Measurements from ENCODE around the gene RC3H2. TPM values are rescaled to one million over a fixed set of nuclear protein-coding genes. Genes with fewer than 3 reads are reported as not detected.
"Not testable (repeated sequence)": the region's sequence is repeated elsewhere in the genome, so short reads cannot be mapped to it uniquely, and the experiment has no call there.

Gene RC3H2
- total RNA-seq, 1 experiment from 2014 or later, result 37.5 TPM

DNA sequence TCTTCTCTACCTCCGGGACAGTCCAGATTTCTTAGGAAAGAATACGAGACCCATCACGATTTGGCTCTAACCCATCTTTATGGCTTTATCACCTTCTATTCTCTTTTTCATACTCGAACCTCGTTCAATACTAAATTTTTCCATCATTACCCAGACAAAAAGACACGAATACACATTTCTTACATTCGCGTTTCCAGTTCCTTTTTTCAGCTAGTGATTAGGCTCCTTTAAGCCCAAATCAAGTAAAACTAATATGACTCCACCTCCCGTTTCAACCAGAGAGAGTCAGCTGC is 7.5 kb upstream of the RC3H2 start (continued):
- TF ChIP-seq, protein P1, sequence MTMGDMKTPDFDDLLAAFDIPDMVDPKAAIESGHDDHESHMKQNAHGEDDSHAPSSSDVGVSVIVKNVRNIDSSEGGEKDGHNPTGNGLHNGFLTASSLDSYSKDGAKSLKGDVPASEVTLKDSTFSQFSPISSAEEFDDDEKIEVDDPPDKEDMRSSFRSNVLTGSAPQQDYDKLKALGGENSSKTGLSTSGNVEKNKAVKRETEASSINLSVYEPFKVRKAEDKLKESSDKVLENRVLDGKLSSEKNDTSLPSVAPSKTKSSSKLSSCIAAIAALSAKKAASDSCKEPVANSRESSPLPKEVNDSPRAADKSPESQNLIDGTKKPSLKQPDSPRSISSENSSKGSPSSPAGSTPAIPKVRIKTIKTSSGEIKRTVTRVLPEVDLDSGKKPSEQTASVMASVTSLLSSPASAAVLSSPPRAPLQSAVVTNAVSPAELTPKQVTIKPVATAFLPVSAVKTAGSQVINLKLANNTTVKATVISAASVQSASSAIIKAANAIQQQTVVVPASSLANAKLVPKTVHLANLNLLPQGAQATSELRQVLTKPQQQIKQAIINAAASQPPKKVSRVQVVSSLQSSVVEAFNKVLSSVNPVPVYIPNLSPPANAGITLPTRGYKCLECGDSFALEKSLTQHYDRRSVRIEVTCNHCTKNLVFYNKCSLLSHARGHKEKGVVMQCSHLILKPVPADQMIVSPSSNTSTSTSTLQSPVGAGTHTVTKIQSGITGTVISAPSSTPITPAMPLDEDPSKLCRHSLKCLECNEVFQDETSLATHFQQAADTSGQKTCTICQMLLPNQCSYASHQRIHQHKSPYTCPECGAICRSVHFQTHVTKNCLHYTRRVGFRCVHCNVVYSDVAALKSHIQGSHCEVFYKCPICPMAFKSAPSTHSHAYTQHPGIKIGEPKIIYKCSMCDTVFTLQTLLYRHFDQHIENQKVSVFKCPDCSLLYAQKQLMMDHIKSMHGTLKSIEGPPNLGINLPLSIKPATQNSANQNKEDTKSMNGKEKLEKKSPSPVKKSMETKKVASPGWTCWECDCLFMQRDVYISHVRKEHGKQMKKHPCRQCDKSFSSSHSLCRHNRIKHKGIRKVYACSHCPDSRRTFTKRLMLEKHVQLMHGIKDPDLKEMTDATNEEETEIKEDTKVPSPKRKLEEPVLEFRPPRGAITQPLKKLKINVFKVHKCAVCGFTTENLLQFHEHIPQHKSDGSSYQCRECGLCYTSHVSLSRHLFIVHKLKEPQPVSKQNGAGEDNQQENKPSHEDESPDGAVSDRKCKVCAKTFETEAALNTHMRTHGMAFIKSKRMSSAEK (CRISPR knock-in tag; IDR thresholded peaks at IDR 0.05; ENCODE audit: borderline replicate concordance), result no peak
- TF ChIP-seq NR2C2 (CRISPR knock-in tag; IDR thresholded peaks at IDR 0.05), result no peak
- TF ChIP-seq, protein P2, sequence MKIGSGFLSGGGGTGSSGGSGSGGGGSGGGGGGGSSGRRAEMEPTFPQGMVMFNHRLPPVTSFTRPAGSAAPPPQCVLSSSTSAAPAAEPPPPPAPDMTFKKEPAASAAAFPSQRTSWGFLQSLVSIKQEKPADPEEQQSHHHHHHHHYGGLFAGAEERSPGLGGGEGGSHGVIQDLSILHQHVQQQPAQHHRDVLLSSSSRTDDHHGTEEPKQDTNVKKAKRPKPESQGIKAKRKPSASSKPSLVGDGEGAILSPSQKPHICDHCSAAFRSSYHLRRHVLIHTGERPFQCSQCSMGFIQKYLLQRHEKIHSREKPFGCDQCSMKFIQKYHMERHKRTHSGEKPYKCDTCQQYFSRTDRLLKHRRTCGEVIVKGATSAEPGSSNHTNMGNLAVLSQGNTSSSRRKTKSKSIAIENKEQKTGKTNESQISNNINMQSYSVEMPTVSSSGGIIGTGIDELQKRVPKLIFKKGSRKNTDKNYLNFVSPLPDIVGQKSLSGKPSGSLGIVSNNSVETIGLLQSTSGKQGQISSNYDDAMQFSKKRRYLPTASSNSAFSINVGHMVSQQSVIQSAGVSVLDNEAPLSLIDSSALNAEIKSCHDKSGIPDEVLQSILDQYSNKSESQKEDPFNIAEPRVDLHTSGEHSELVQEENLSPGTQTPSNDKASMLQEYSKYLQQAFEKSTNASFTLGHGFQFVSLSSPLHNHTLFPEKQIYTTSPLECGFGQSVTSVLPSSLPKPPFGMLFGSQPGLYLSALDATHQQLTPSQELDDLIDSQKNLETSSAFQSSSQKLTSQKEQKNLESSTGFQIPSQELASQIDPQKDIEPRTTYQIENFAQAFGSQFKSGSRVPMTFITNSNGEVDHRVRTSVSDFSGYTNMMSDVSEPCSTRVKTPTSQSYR (CRISPR knock-in tag; IDR thresholded peaks at IDR 0.05), result no peak
- TF ChIP-seq, protein P3, sequence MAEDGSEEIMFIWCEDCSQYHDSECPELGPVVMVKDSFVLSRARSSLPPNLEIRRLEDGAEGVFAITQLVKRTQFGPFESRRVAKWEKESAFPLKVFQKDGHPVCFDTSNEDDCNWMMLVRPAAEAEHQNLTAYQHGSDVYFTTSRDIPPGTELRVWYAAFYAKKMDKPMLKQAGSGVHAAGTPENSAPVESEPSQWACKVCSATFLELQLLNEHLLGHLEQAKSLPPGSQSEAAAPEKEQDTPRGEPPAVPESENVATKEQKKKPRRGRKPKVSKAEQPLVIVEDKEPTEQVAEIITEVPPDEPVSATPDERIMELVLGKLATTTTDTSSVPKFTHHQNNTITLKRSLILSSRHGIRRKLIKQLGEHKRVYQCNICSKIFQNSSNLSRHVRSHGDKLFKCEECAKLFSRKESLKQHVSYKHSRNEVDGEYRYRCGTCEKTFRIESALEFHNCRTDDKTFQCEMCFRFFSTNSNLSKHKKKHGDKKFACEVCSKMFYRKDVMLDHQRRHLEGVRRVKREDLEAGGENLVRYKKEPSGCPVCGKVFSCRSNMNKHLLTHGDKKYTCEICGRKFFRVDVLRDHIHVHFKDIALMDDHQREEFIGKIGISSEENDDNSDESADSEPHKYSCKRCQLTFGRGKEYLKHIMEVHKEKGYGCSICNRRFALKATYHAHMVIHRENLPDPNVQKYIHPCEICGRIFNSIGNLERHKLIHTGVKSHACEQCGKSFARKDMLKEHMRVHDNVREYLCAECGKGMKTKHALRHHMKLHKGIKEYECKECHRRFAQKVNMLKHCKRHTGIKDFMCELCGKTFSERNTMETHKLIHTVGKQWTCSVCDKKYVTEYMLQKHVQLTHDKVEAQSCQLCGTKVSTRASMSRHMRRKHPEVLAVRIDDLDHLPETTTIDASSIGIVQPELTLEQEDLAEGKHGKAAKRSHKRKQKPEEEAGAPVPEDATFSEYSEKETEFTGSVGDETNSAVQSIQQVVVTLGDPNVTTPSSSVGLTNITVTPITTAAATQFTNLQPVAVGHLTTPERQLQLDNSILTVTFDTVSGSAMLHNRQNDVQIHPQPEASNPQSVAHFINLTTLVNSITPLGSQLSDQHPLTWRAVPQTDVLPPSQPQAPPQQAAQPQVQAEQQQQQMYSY (CRISPR knock-in tag; IDR thresholded peaks at IDR 0.05), result no peak
- no peak for TF ChIP-seq OVOL2 (CRISPR knock-in tag; IDR thresholded peaks at IDR 0.05; ENCODE audit: borderline replicate concordance)
- TF ChIP-seq RORB (CRISPR knock-in tag; IDR thresholded peaks at IDR 0.05), result no peak
- TF ChIP-seq, protein P4, sequence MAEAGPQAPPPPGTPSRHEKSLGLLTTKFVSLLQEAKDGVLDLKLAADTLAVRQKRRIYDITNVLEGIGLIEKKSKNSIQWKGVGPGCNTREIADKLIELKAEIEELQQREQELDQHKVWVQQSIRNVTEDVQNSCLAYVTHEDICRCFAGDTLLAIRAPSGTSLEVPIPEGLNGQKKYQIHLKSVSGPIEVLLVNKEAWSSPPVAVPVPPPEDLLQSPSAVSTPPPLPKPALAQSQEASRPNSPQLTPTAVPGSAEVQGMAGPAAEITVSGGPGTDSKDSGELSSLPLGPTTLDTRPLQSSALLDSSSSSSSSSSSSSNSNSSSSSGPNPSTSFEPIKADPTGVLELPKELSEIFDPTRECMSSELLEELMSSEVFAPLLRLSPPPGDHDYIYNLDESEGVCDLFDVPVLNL (CRISPR knock-in tag; IDR thresholded peaks at IDR 0.05; ENCODE audit: borderline replicate concordance, low read depth), result no peak
- TF ChIP-seq, protein P5, sequence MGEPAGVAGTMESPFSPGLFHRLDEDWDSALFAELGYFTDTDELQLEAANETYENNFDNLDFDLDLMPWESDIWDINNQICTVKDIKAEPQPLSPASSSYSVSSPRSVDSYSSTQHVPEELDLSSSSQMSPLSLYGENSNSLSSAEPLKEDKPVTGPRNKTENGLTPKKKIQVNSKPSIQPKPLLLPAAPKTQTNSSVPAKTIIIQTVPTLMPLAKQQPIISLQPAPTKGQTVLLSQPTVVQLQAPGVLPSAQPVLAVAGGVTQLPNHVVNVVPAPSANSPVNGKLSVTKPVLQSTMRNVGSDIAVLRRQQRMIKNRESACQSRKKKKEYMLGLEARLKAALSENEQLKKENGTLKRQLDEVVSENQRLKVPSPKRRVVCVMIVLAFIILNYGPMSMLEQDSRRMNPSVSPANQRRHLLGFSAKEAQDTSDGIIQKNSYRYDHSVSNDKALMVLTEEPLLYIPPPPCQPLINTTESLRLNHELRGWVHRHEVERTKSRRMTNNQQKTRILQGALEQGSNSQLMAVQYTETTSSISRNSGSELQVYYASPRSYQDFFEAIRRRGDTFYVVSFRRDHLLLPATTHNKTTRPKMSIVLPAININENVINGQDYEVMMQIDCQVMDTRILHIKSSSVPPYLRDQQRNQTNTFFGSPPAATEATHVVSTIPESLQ (CRISPR knock-in tag; IDR thresholded peaks at IDR 0.05), result no peak
- TF ChIP-seq, protein P6, sequence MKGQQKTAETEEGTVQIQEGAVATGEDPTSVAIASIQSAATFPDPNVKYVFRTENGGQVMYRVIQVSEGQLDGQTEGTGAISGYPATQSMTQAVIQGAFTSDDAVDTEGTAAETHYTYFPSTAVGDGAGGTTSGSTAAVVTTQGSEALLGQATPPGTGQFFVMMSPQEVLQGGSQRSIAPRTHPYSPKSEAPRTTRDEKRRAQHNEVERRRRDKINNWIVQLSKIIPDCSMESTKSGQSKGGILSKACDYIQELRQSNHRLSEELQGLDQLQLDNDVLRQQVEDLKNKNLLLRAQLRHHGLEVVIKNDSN (CRISPR knock-in tag; IDR thresholded peaks at IDR 0.05), result no peak
- no peak for TF ChIP-seq PRRX2 (CRISPR knock-in tag; IDR thresholded peaks at IDR 0.05)
- no peak for TF ChIP-seq ELF4 (CRISPR knock-in tag; IDR thresholded peaks at IDR 0.05; ENCODE audit: low read depth)
- TF ChIP-seq ZNF232 (CRISPR knock-in tag; IDR thresholded peaks at IDR 0.05), result no peak

DNA sequence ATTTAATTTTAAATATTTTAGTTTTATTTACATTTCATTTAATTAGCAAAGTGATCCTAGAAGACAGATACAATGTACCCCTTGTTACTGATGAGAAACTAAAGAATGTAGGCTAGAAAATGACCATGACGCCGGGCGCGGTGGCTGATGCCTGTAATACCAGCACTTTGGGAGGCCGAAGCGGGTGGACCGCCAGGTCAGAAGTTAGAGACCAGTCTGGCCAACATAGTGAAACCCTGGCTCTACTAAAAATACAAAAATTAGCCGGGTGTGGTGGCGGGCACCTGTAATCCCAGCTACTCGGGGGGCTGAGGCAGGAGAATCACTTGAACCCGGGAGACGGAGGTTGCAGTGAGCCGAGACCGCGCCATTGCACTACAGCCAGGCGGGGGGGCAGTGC is 963 bp upstream of the RC3H2 start:
- Mint-ChIP-seq H3K4me1 (peaks cover 14% of the 10 kb centered on the region), H3K36me3 (peaks cover 11% of the 10 kb centered on the region)
- H3K9me3 Mint-ChIP-seq; DNase-seq (ENCODE audit: low spot score); ATAC-seq; POLR2A ChIA-PET; H3K4me3 Mint-ChIP-seq; CTCF ChIA-PET; H3K27me3 Mint-ChIP-seq (ENCODE audit: low read depth); H3K27ac Mint-ChIP-seq: not testable (repeated sequence)

Measured in WTC11 (cell line).